ENCODE measurements around the gene ABHD6.
"Not testable (repeated sequence)": the region's sequence is repeated elsewhere in the genome, so short reads cannot be mapped to it uniquely, and the experiment has no call there.

The ABHD6 gene

GRCh38 chr3:58260733-58261132, 23.1 kb downstream of the ABHD6 start:
- CTCF ChIA-PET: interaction anchor here (1.1 kb wide), 1 partner anchor 11 kb away, joined by 3 read pairs; no protein-coding TSS in a partner anchor
- no peaks in the 10 kb centered on the region for H3K4me1 ChIP-seq (ENCODE audit: control extremely low read depth in 1 of 4, control insufficient read depth in 4 of 4, insufficient read depth in 4 of 4, low read length in 3 of 4)
- DNase-seq: peak in 1 of 3 donors; percentile 8
- no peaks in the 10 kb centered on the region for H3K9me3 ChIP-seq (ENCODE audit: control extremely low read depth in 1 of 5, control insufficient read depth in 4 of 5, insufficient read depth in 2 of 5, low read depth in 1 of 5, low read length in 4 of 5)
- H3K4me3 ChIP-seq (ENCODE audit: control insufficient read depth in 1 of 7, extremely low read depth in 1 of 7, insufficient read depth in 4 of 7, low read depth in 2 of 7, low read length in 6 of 7): no peak overlapping the region
- peaks cover 3 to 11% (median 3%) of the 10 kb centered on the region in 4 experiments for H3K36me3 ChIP-seq (ENCODE audit: control insufficient read depth in 4 of 4, insufficient read depth in 4 of 4, low read length in 3 of 4)
- POLR2A ChIA-PET: no interaction called here
- 100% methylated on average over 4 of the region's 6 CpGs for WGBS (ENCODE audit: insufficient coverage)
- H3K27ac ChIP-seq (ENCODE audit: insufficient read depth in 1 of 2, low read depth in 1 of 2, low read length in 2 of 2, poor library complexity in 1 of 2, severe bottlenecking in 2 of 2): no peak overlapping the region
- no peaks in the 10 kb centered on the region for H3K27me3 ChIP-seq (replicated peaks in 2 of 5; ENCODE audit: control insufficient read depth in 4 of 5, insufficient read depth in 5 of 5, low read length in 4 of 5)

- CTCF ChIA-PET: no interaction called here
- WGBS (ENCODE audit: insufficient coverage): 100% methylated on average over 2 of the region's 3 CpGs
Observed at GRCh38 chr3:58261954-58262666, 24.5 kb downstream of the ABHD6 start.

GRCh38 chr3:58266577-58266976, 29.0 kb downstream of the ABHD6 start:
- CTCF ChIA-PET: interaction anchor here (1.7 kb wide), 1 partner anchor 48 kb away, joined by 5 read pairs; no protein-coding TSS in a partner anchor
- Histone ChIP-seq H3K27ac (ENCODE audit: insufficient read depth in 1 of 2, low read depth in 1 of 2, low read length in 2 of 2, poor library complexity in 1 of 2, severe bottlenecking in 2 of 2) (no peak overlapping the region), H3K36me3 (ENCODE audit: control insufficient read depth in 4 of 4, insufficient read depth in 4 of 4, low read length in 3 of 4) (peaks cover 0 to 4% (median 3%) of the 10 kb centered on the region in 4 experiments), H3K9me3 (ENCODE audit: control extremely low read depth in 1 of 5, control insufficient read depth in 4 of 5, insufficient read depth in 2 of 5, low read depth in 1 of 5, low read length in 4 of 5) (no peaks in the 10 kb centered on the region), H3K4me3 (ENCODE audit: control insufficient read depth in 1 of 7, extremely low read depth in 1 of 7, insufficient read depth in 4 of 7, low read depth in 2 of 7, low read length in 6 of 7) (no peak overlapping the region), H3K27me3 (replicated peaks in 2 of 5; ENCODE audit: control insufficient read depth in 4 of 5, insufficient read depth in 5 of 5, low read length in 4 of 5) (no peaks in the 10 kb centered on the region), H3K4me1 (ENCODE audit: control extremely low read depth in 1 of 4, control insufficient read depth in 4 of 4, insufficient read depth in 4 of 4, low read length in 3 of 4) (no peaks in the 10 kb centered on the region)
- POLR2A ChIA-PET: no interaction called here
- DNase-seq: no peak
- WGBS (ENCODE audit: insufficient coverage): no CpG with 5 or more reads among the region's 1 CpG

More at GRCh38 chr3:58261954-58262666, 24.5 kb downstream of the ABHD6 start:
- Histone ChIP-seq H3K27ac (ENCODE audit: insufficient read depth in 1 of 2, low read depth in 1 of 2, low read length in 2 of 2, poor library complexity in 1 of 2, severe bottlenecking in 2 of 2) (no peak overlapping the region), H3K36me3 (ENCODE audit: control insufficient read depth in 4 of 4, insufficient read depth in 4 of 4, low read length in 3 of 4) (peaks cover 3 to 8% (median 5%) of the 10 kb centered on the region in 4 experiments), H3K4me3 (ENCODE audit: control insufficient read depth in 1 of 7, extremely low read depth in 1 of 7, insufficient read depth in 4 of 7, low read depth in 2 of 7, low read length in 6 of 7) (no peak overlapping the region), H3K4me1 (ENCODE audit: control extremely low read depth in 1 of 4, control insufficient read depth in 4 of 4, insufficient read depth in 4 of 4, low read length in 3 of 4) (no peaks in the 10 kb centered on the region), H3K9me3 (ENCODE audit: control extremely low read depth in 1 of 5, control insufficient read depth in 4 of 5, insufficient read depth in 2 of 5, low read depth in 1 of 5, low read length in 4 of 5) (no peaks in the 10 kb centered on the region), H3K27me3 (replicated peaks in 2 of 5; ENCODE audit: control insufficient read depth in 4 of 5, insufficient read depth in 5 of 5, low read length in 4 of 5) (no peaks in the 10 kb centered on the region)
- POLR2A ChIA-PET: no interaction called here
- DNase-seq: no peak

GRCh38 chr3:58267543-58267942, 30.0 kb downstream of the ABHD6 start:
- H3K36me3 ChIP-seq (ENCODE audit: control insufficient read depth in 4 of 4, insufficient read depth in 4 of 4, low read length in 3 of 4); DNase-seq; H3K4me1 ChIP-seq (ENCODE audit: control extremely low read depth in 1 of 4, control insufficient read depth in 4 of 4, insufficient read depth in 4 of 4, low read length in 3 of 4); H3K9me3 ChIP-seq (ENCODE audit: control extremely low read depth in 1 of 5, control insufficient read depth in 4 of 5, insufficient read depth in 2 of 5, low read depth in 1 of 5, low read length in 4 of 5); H3K27me3 ChIP-seq (replicated peaks in 2 of 5; ENCODE audit: control insufficient read depth in 4 of 5, insufficient read depth in 5 of 5, low read length in 4 of 5); POLR2A ChIA-PET; H3K27ac ChIP-seq (ENCODE audit: insufficient read depth in 1 of 2, low read depth in 1 of 2, low read length in 2 of 2, poor library complexity in 1 of 2, severe bottlenecking in 2 of 2); H3K4me3 ChIP-seq (ENCODE audit: control insufficient read depth in 1 of 7, extremely low read depth in 1 of 7, insufficient read depth in 4 of 7, low read depth in 2 of 7, low read length in 6 of 7); CTCF ChIA-PET: not testable (repeated sequence)
- 100% methylated on average over 1 of the region's 1 CpG for WGBS (ENCODE audit: insufficient coverage)

GRCh38 chr3:58269356-58269755, 31.8 kb downstream of the ABHD6 start:
- peaks cover 3 to 4% (median 3%) of the 10 kb centered on the region in 4 experiments for H3K36me3 ChIP-seq (ENCODE audit: control insufficient read depth in 4 of 4, insufficient read depth in 4 of 4, low read length in 3 of 4)
- ChIA-PET CTCF (no interaction called here), POLR2A (no interaction called here)
- WGBS (ENCODE audit: insufficient coverage): 75% methylated on average over 2 of the region's 2 CpGs
- no peak overlapping the region for H3K27ac ChIP-seq (ENCODE audit: insufficient read depth in 1 of 2, low read depth in 1 of 2, low read length in 2 of 2, poor library complexity in 1 of 2, severe bottlenecking in 2 of 2)
- H3K27me3 ChIP-seq (replicated peaks in 2 of 5; ENCODE audit: control insufficient read depth in 4 of 5, insufficient read depth in 5 of 5, low read length in 4 of 5): no peaks in the 10 kb centered on the region
- no peak overlapping the region for H3K4me3 ChIP-seq (ENCODE audit: control insufficient read depth in 1 of 7, extremely low read depth in 1 of 7, insufficient read depth in 4 of 7, low read depth in 2 of 7, low read length in 6 of 7)
- H3K9me3 ChIP-seq (ENCODE audit: control extremely low read depth in 1 of 5, control insufficient read depth in 4 of 5, insufficient read depth in 2 of 5, low read depth in 1 of 5, low read length in 4 of 5): peaks cover 0 to 1% (median 0%) of the 10 kb centered on the region in 5 experiments
- H3K4me1 ChIP-seq (ENCODE audit: control extremely low read depth in 1 of 4, control insufficient read depth in 4 of 4, insufficient read depth in 4 of 4, low read length in 3 of 4): peaks cover 0 to 3% (median 1%) of the 10 kb centered on the region in 4 experiments
- no peak for DNase-seq

- ChIA-PET POLR2A (interaction anchor here (0.7 kb wide), 1 partner anchor 230 kb away, joined by 6 read pairs; no protein-coding TSS in a partner anchor), CTCF (interaction anchor here (0.6 to 1.8 kb wide), 5 partner anchors 15 to 52 kb away, joined by 3 to 6 read pairs (median 3); no protein-coding TSS in a partner anchor)
- no peak for DNase-seq
- peaks cover 3 to 6% (median 3%) of the 10 kb centered on the region in 4 experiments for H3K36me3 ChIP-seq (ENCODE audit: control insufficient read depth in 4 of 4, insufficient read depth in 4 of 4, low read length in 3 of 4)
- H3K4me3 ChIP-seq (ENCODE audit: control insufficient read depth in 1 of 7, extremely low read depth in 1 of 7, insufficient read depth in 4 of 7, low read depth in 2 of 7, low read length in 6 of 7): no peak overlapping the region
- 86% methylated on average over 1 of the region's 2 CpGs for WGBS (ENCODE audit: insufficient coverage)
- no peaks in the 10 kb centered on the region for H3K27me3 ChIP-seq (replicated peaks in 2 of 5; ENCODE audit: control insufficient read depth in 4 of 5, insufficient read depth in 5 of 5, low read length in 4 of 5)
- peaks cover 0 to 3% (median 1%) of the 10 kb centered on the region in 4 experiments for H3K4me1 ChIP-seq (ENCODE audit: control extremely low read depth in 1 of 4, control insufficient read depth in 4 of 4, insufficient read depth in 4 of 4, low read length in 3 of 4)
- peaks cover 0 to 1% (median 0%) of the 10 kb centered on the region in 5 experiments for H3K9me3 ChIP-seq (ENCODE audit: control extremely low read depth in 1 of 5, control insufficient read depth in 4 of 5, insufficient read depth in 2 of 5, low read depth in 1 of 5, low read length in 4 of 5)
- no peak overlapping the region for H3K27ac ChIP-seq (ENCODE audit: insufficient read depth in 1 of 2, low read depth in 1 of 2, low read length in 2 of 2, poor library complexity in 1 of 2, severe bottlenecking in 2 of 2)
Observed at GRCh38 chr3:58270485-58270884, 32.9 kb downstream of the ABHD6 start.

- peak; percentile 11 to 78 (median 68) for DNase-seq
- POLR2A ChIA-PET: no interaction called here
- Histone ChIP-seq H3K4me3 (ENCODE audit: control insufficient read depth in 1 of 7, extremely low read depth in 1 of 7, insufficient read depth in 4 of 7, low read depth in 2 of 7, low read length in 6 of 7) (no peak overlapping the region), H3K36me3 (ENCODE audit: control insufficient read depth in 4 of 4, insufficient read depth in 4 of 4, low read length in 3 of 4) (peaks cover 1 to 6% (median 3%) of the 10 kb centered on the region in 4 experiments), H3K27me3 (replicated peaks in 2 of 5; ENCODE audit: control insufficient read depth in 4 of 5, insufficient read depth in 5 of 5, low read length in 4 of 5) (no peaks in the 10 kb centered on the region), H3K4me1 (ENCODE audit: control extremely low read depth in 1 of 4, control insufficient read depth in 4 of 4, insufficient read depth in 4 of 4, low read length in 3 of 4) (peaks cover 0 to 3% (median 1%) of the 10 kb centered on the region in 4 experiments), H3K27ac (ENCODE audit: insufficient read depth in 1 of 2, low read depth in 1 of 2, low read length in 2 of 2, poor library complexity in 1 of 2, severe bottlenecking in 2 of 2) (no peak overlapping the region), H3K9me3 (ENCODE audit: control extremely low read depth in 1 of 5, control insufficient read depth in 4 of 5, insufficient read depth in 2 of 5, low read depth in 1 of 5, low read length in 4 of 5) (peaks cover 0 to 1% (median 0%) of the 10 kb centered on the region in 5 experiments)
- CTCF ChIA-PET: interaction anchor here (0.5 to 1.4 kb wide), 4 partner anchors 12 to 379 kb away, joined by 3 to 5 read pairs (median 3); no protein-coding TSS in a partner anchor
- WGBS (ENCODE audit: insufficient coverage): 80% methylated on average over 2 of the region's 7 CpGs
Observed at GRCh38 chr3:58271901-58272501, 34.4 kb downstream of the ABHD6 start.
